22Rv1 (cell line): Measurements from ENCODE around the gene GABBR2.

Source experiments
- H3K27ac ChIP-seq: fragments of 450-650 bp; 2 replicates; pipeline ENCODE4 v1.5.1; 2017
- CTCF ChIP-seq: fragments of 450-650 bp; IDR thresholded peaks from 2 replicates; pipeline ENCODE4 v1.5.1; 2017; ENCODE audit warnings: mild to moderate bottlenecking
- ZFX ChIP-seq: fragments of 450-650 bp; IDR thresholded peaks from 2 replicates; pipeline ENCODE4 v1.6.1; 2017; ENCODE audit warnings: antibody characterized with exemption, borderline replicate concordance

GABBR2 gene

GRCh38 chr9:98449871-98450270 lies 258.9 kb downstream of the GABBR2 start:
- TF ChIP-seq ZFX (no peak), CTCF (no peak)
- no peak overlapping the region for H3K27ac ChIP-seq

- H3K27ac ChIP-seq = no peak overlapping the region
- TF ChIP-seq CTCF (no peak), ZFX (no peak)
Observed at GRCh38 chr9:98445576-98445975, 263.2 kb downstream of the GABBR2 start.

- H3K27ac ChIP-seq = no peak overlapping the region
- TF ChIP-seq CTCF = no peak
- no peak for TF ChIP-seq ZFX
Observed at GRCh38 chr9:98444601-98445000, 264.1 kb downstream of the GABBR2 start.

- no peak for TF ChIP-seq CTCF
- no peak for TF ChIP-seq ZFX
- H3K27ac ChIP-seq = no peak overlapping the region
Observed at GRCh38 chr9:98442541-98442940, 266.2 kb downstream of the GABBR2 start.

GRCh38 chr9:98442114-98442513 lies 266.6 kb downstream of the GABBR2 start:
- no peak overlapping the region for H3K27ac ChIP-seq
- no peak for TF ChIP-seq ZFX
- TF ChIP-seq CTCF = no peak

- no peak overlapping the region for H3K27ac ChIP-seq
- TF ChIP-seq CTCF = no peak
- no peak for TF ChIP-seq ZFX
Observed at GRCh38 chr9:98438666-98439065, 270.1 kb downstream of the GABBR2 start.

GRCh38 chr9:98437458-98438034 lies 271.2 kb downstream of the GABBR2 start:
- TF ChIP-seq CTCF (no peak), ZFX (no peak)

More at GRCh38 chr9:98437458-98438034, 271.2 kb downstream of the GABBR2 start:
- H3K27ac ChIP-seq = no peak overlapping the region
